Hepatocyte (in vitro differentiated cells): ENCODE data around the gene SCLT1.

ENCODE experiments used
- CTCF ChIP-seq: fragments of 200-600 bp; sonication (generic); IDR thresholded peaks from 2 replicates; pipeline ENCODE4 v1.5.1; 2016; ENCODE audit warnings: antibody characterized with exemption, mild to moderate bottlenecking; ENCODE audit not compliant: poor library complexity
- EZH2phosphoT487 ChIP-seq: fragments of 200-600 bp; sonication (generic); IDR thresholded peaks from one replicate; pipeline ENCODE4 v1.6.1; 2018; ENCODE audit warnings: antibody characterized with exemption, mild to moderate bottlenecking, low read depth, moderate library complexity; ENCODE audit not compliant: unreplicated experiment, severe bottlenecking

- TF ChIP-seq CTCF (no peak), EZH2phosphoT487 (no peak)
These were observed 150.7 kb downstream of the SCLT1 start for GRCh38 chr4:128942607-128943006.
